Measurements from ENCODE around the gene COQ8B.

- TF ChIP-seq ZNF274 (IDR thresholded peaks at IDR 0.05; ENCODE audit: low read depth, low read length) (no peak), YY1 (IDR thresholded peaks at IDR 0.05; ENCODE audit: insufficient read depth, insufficient read length) (no peak), SUZ12 (IDR thresholded peaks at IDR 0.05; ENCODE audit: extremely low read depth, insufficient read depth, insufficient read length) (no peak)
Observed at GRCh38 chr19:40740747-40741146, 24.1 kb upstream of the COQ8B start.

Measured in NT2/D1 (cell line).